GM23248 (cell line): ENCODE data around the gene TUSC2.

ENCODE experiments used
- EZH2 ChIP-seq: fragments of 200-600 bp; sonication (generic); IDR thresholded peaks from 2 replicates; pipeline ENCODE4 v1.6.1; 2018; ENCODE audit warnings: antibody characterized with exemption, mild to moderate bottlenecking; ENCODE audit not compliant: insufficient read depth, poor library complexity, severe bottlenecking
- EZH2phosphoT487 ChIP-seq: fragments of 200-600 bp; sonication (generic); IDR thresholded peaks from 2 replicates; pipeline ENCODE4 v1.6.1; 2018; ENCODE audit warnings: antibody characterized with exemption, moderate library complexity, mild to moderate bottlenecking, low read depth; ENCODE audit not compliant: insufficient read depth

DNA sequence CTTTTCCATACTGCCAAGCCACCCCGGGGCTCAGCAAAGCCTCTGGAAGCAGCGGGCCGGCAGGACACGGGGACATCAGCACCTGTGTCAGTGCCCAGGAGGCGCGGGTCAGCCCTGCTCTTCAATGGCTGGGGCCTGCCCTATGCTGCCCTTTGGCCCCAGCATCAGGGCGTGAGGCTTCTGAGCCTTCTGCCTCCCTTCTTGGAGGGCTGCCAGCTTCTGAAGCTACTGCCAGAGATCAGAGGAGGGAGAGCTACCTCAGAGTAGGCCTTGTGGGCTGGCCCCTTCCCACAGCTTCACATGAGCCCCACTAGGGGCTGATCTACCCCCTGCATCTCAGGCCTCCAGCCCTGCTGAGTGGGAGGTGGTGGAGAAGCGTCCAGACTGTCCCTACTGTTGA, 44.3 kb upstream of the TUSC2 start:
- TF ChIP-seq EZH2, result no peak
- no peak for TF ChIP-seq EZH2phosphoT487
